ENCODE results near the gene STX16. TPM values are rescaled to one million over a fixed set of nuclear protein-coding genes. Genes with fewer than 3 reads are reported as not detected.

The STX16 gene
- total RNA-seq, 1 experiment from 2014 or later = 41.9 TPM

GRCh38 chr20:58720890-58721289 lies 69.8 kb downstream of the STX16 start:
- POLR2A ChIA-PET = no interaction called here
- ATAC-seq (no peak), DNase-seq (ENCODE audit: low read depth, low spot score) (no peak)
- TF ChIP-seq CTCF (IDR thresholded peaks at IDR 0.05) (no peak), TCF7L2 (IDR thresholded peaks at IDR 0.05; ENCODE audit: low read depth, low read length) (no peak), SIN3A (IDR thresholded peaks at IDR 0.05; ENCODE audit: borderline replicate concordance, insufficient read depth, low read depth, low read length) (no peak), POLR2AphosphoS5 (IDR thresholded peaks at IDR 0.05; ENCODE audit: low read depth, low read length) (no peak), REST (IDR thresholded peaks at IDR 0.05; ENCODE audit: insufficient read depth in 1 of 2, low read depth in 2 of 2, low read length in 1 of 2) (no peak)
- Histone ChIP-seq H3K4me3 (ENCODE audit: low read depth in 2 of 2, low read length in 2 of 2) (no peak overlapping the region), H3K27ac (ENCODE audit: low read length) (no peak overlapping the region), H3K9me3 (ENCODE audit: control insufficient read depth, insufficient read depth, low read depth, low read length) (no peaks in the 10 kb centered on the region), H3K4me1 (ENCODE audit: control insufficient read depth, insufficient read depth, low read length) (no peaks in the 10 kb centered on the region), H3K27me3 (ENCODE audit: control insufficient read depth, insufficient read depth, low read length) (peaks cover 14% of the 10 kb centered on the region), H3K36me3 (ENCODE audit: control insufficient read depth, insufficient read depth, low read length) (no peaks in the 10 kb centered on the region)
- intact Hi-C loops (cut with micrococcal nuclease; ENCODE audit: unreplicated experiment) (no loop called here), in situ Hi-C loops (cut with HindIII; ENCODE audit: low pct_unique_long_range_greater_than_20kb, low sequenced_read_pairs) (no loop called here)
- no TSS peak for BruUV-seq (replicated peaks)
- CTCF ChIA-PET = no interaction called here

GRCh38 chr20:58721951-58722778 lies 71.1 kb downstream of the STX16 start:
- no TSS peak for BruUV-seq (replicated peaks)
- POLR2A ChIA-PET = no interaction called here
- no peaks in the 10 kb centered on the region for H3K36me3 ChIP-seq (ENCODE audit: control insufficient read depth, insufficient read depth, low read length)
- H3K4me3 ChIP-seq (ENCODE audit: low read depth in 2 of 2, low read length in 2 of 2) = no peak overlapping the region
- H3K4me1 ChIP-seq (ENCODE audit: control insufficient read depth, insufficient read depth, low read length) = no peaks in the 10 kb centered on the region
- intact Hi-C loops (cut with micrococcal nuclease; ENCODE audit: unreplicated experiment) = no loop called here
- CTCF ChIA-PET = no interaction called here
- peaks cover 14% of the 10 kb centered on the region for H3K27me3 ChIP-seq (ENCODE audit: control insufficient read depth, insufficient read depth, low read length)
- TF ChIP-seq REST (IDR thresholded peaks at IDR 0.05; ENCODE audit: insufficient read depth in 1 of 2, low read depth in 2 of 2, low read length in 1 of 2) (no peak), CTCF (IDR thresholded peaks at IDR 0.05) (no peak), POLR2AphosphoS5 (IDR thresholded peaks at IDR 0.05; ENCODE audit: low read depth, low read length) (no peak), SIN3A (IDR thresholded peaks at IDR 0.05; ENCODE audit: borderline replicate concordance, insufficient read depth, low read depth, low read length) (no peak), TCF7L2 (IDR thresholded peaks at IDR 0.05; ENCODE audit: low read depth, low read length) (no peak)
- ATAC-seq (no peak), DNase-seq (ENCODE audit: low read depth, low spot score) (no peak)
- in situ Hi-C loops (cut with HindIII; ENCODE audit: low pct_unique_long_range_greater_than_20kb, low sequenced_read_pairs) = no loop called here
- H3K27ac ChIP-seq (ENCODE audit: low read length) = no peak overlapping the region
- no peaks in the 10 kb centered on the region for H3K9me3 ChIP-seq (ENCODE audit: control insufficient read depth, insufficient read depth, low read depth, low read length)
